Heart right ventricle (tissue), 16 donors: ENCODE data around the gene MAGI3. TPM values are rescaled to one million over a fixed set of nuclear protein-coding genes. Genes with fewer than 3 reads are reported as not detected.
"Not testable (repeated sequence)": the region's sequence is repeated elsewhere in the genome, so short reads cannot be mapped to it uniquely, and the experiment has no call there.

ENCODE experiments used
- ATAC-seq, 8 donors: fragments of 200-7000 bp; cut with Tn5 transposase; one replicate each; pipeline ENCODE4 v1.9.1; 2020; ENCODE audit warnings: mild to moderate bottlenecking in 8 of 8, moderate library complexity in 8 of 8, moderate number of reproducible peaks in 1 of 8
- DNase-seq, 2 donors: peaks; one replicate each; pipeline ENCODE4 v3.0.0-alpha.2; 2020
- H3K27ac ChIP-seq, 10 donors: fragments of 200-600 bp; sonication (generic) in 2 of 10; one replicate each; pipeline versions ENCODE4 v1.5.0 to v1.8.0; 2020 to 2022; ENCODE audit warnings: mild to moderate bottlenecking in 3 of 10
- H3K27me3 ChIP-seq, 7 donors: fragments of 200-600 bp; one replicate each; pipeline ENCODE4 v1.8.0; 2021 to 2022; ENCODE audit warnings: mild to moderate bottlenecking in 2 of 7
- H3K36me3 ChIP-seq, 9 donors: fragments of 200-600 bp; sonication (generic) in 1 of 9; one replicate each; pipeline versions ENCODE4 v1.5.0 to v1.8.0; 2020 to 2022; ENCODE audit warnings: mild to moderate bottlenecking in 2 of 9
- H3K4me1 ChIP-seq, 9 donors: fragments of 200-600 bp; sonication (generic) in 1 of 9; one replicate each; pipeline versions ENCODE4 v1.5.0 to v1.8.0; 2020 to 2022; ENCODE audit warnings: mild to moderate bottlenecking in 4 of 9
- H3K4me3 ChIP-seq, 10 donors: fragments of 200-600 bp; sonication (generic) in 2 of 10; one replicate each; pipeline versions ENCODE4 v1.5.0 to v1.8.0; 2020 to 2022; ENCODE audit warnings: mild to moderate bottlenecking in 7 of 10, moderate library complexity in 2 of 10
- H3K9me3 ChIP-seq, 11 donors: fragments of 200-600 bp in 10 of 11; sonication (generic) in 2 of 11; one replicate each; pipeline versions ENCODE4 v1.5.0 to v1.8.0; 2013 to 2022; ENCODE audit warnings: mild to moderate bottlenecking in 2 of 11, control low read depth in 1 of 11, moderate library complexity in 1 of 11
- CTCF ChIP-seq, 9 donors: fragments of 200-600 bp; sonication (generic) in 2 of 9; IDR thresholded peaks; one replicate each; pipeline versions ENCODE4 v1.5.0 to v1.8.0; 2021 to 2022; ENCODE audit warnings: antibody characterized with exemption in 9 of 9, mild to moderate bottlenecking in 5 of 9, moderate library complexity in 1 of 9
- WGBS, 2 donors: extraction: QIAGEN DNeasy Blood & Tissue Kit; methylation state at CpG; one replicate each; pipeline ENCODE4 v1.1.7; 2013; ENCODE audit warnings: inconsistent platforms in 1 of 2; 5-methylcytosine and 5-hydroxymethylcytosine counted together
- intact Hi-C, 10 donors: fragments of 100-400 bp; cut with DNase I; formaldehyde crosslinking; loops; one replicate each; pipeline versions ENCODE4 v1.11.1 to v1.14.2; 2022
- polyA plus RNA-seq, 2 donors: library from polyadenylated mRNA; stranded (reverse); fragments of 200-250 nt; gene quantifications; one replicate each; pipeline ENCODE4 v1.2.3, GENCODE V29; 2013
- total RNA-seq, 10 donors: library from RNA; stranded (reverse); fragmentation: NEBNext Ultra II Directional in 3 of 10; extraction: Animal tissue kit (Norgen Biotek cat#: 25700) in 3 of 10; gene quantifications; one replicate each; pipeline versions ENCODE4 v1.2.1 to v1.2.4, GENCODE V29; 2021 to 2023
- donor health status: Arrhythmogenic right ventricular cardiomyopathy.
- donor health status: ischemic (EF 13 %, LVEDD 7.1; RV severe dilation, severe dysfunction).
- donor health status: healthy with polysubstance abuse.
- donor health status: DM: no; HTN: yes; CAD: no.
- donor health status: DM: no; HTN: no; CAD: no.
- donor health status: ischemic (EF 25% LVEDD 6.9; RV normal size, moderate dysfunction).
- donor health status: ischemic (EF 25% LVEDD 5.7; RV mildly dilated, moderate dysfunction).
- donor health status: healthy.
- donor health status: DM: yes; HTN: yes; CAD: no.
- donor health status: Ischemic cardiomyopathy.
- donor health status: ischemic (EF 35%, LVEDD 5.7; RV mildly dilated, moderate dysfunction).
- donor health status: nonischemic (EF 11% LVEDD 7.7; RV severe dilation, severe dysfunction).
- donor health status: DM: yes; HTN: yes; CAD: no.
- donor health status: PGD.
- donor health status: ischemic (EF 29% LVEDD 5.4; RV normal size, mild dysfunction).
- donor health status: nonischemic (EF 23%, LVEDD 6.1; RV moderate dilation, normal function).

Gene MAGI3
- total and polyA plus RNA-seq, 12 donors: 2.2 to 9.4 (median 7.5) TPM

DNA sequence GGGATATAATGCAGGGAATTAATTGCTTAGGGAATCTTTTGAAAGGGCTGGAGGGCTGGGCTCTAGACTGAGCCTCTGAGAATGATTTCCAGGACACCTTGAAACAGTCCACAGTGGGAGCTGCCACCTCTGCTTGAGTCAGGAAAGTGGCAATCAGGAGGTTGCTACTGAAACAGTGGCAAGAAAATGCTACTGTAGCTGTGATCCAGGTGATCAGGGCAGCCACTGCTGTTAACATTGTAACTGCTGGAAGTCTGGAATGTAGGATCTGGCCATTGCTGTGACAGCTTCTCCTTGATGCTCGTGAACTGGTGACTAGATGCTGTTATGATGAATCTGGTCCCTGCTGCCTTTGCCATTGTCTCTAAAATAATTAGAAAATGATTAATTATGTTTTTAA, 12.8 kb downstream of the MAGI3 start:
- WGBS, 2 donors: 36 to 85% methylated on average over 1 of the region's 1 CpG
- Histone ChIP-seq H3K27ac (no peak overlapping the region), H3K27me3 (peaks cover 0 to 9% (median 0%) of the 10 kb centered on the region in 7 donors), H3K4me3 (no peak overlapping the region), H3K36me3 (no peaks in the 10 kb centered on the region), H3K4me1 (peaks cover 0 to 27% (median 6%) of the 10 kb centered on the region in 9 donors), H3K9me3 (no peaks in the 10 kb centered on the region)
- intact Hi-C loops: no loop called here
- DNase-seq (no peak), ATAC-seq (no peak)
- no peak for TF ChIP-seq CTCF (IDR thresholded peaks at IDR 0.05)

- intact Hi-C loops: no loop called here
- Histone ChIP-seq H3K4me3 (no peak overlapping the region), H3K36me3 (no peaks in the 10 kb centered on the region), H3K27me3 (no peaks in the 10 kb centered on the region), H3K27ac (no peak overlapping the region), H3K4me1 (peaks cover 0 to 28% (median 4%) of the 10 kb centered on the region in 9 donors), H3K9me3 (no peaks in the 10 kb centered on the region)
- DNase-seq (no peak), ATAC-seq (no peak)
- WGBS, 2 donors: 82% methylated on average over 2 of the region's 2 CpGs
- no peak for TF ChIP-seq CTCF (IDR thresholded peaks at IDR 0.05)
Observed at GRCh38 chr1:113405573-113405972, 15.3 kb downstream of the MAGI3 start.

- intact Hi-C loops: not testable (repeated sequence)
Observed at GRCh38 chr1:113406149-113406548, 15.8 kb downstream of the MAGI3 start.

GRCh38 chr1:113409363-113409762, 19.0 kb downstream of the MAGI3 start:
- ATAC-seq (no peak), DNase-seq (no peak)
- TF ChIP-seq CTCF (IDR thresholded peaks at IDR 0.05): no peak
- H3K27ac ChIP-seq: no peak overlapping the region
- peaks cover 0 to 20% (median 0%) of the 10 kb centered on the region in 9 donors for H3K4me1 ChIP-seq
- H3K36me3 ChIP-seq: no peaks in the 10 kb centered on the region
- H3K4me3 ChIP-seq: no peak overlapping the region
- H3K27me3 ChIP-seq: no peaks in the 10 kb centered on the region
- intact Hi-C loops: no loop called here
- peaks cover 0 to 16% (median 0%) of the 10 kb centered on the region in 11 donors for H3K9me3 ChIP-seq

More at GRCh38 chr1:113406149-113406548, 15.8 kb downstream of the MAGI3 start:
- DNase-seq, H3K27me3 ChIP-seq, H3K4me3 ChIP-seq, H3K27ac ChIP-seq, H3K36me3 ChIP-seq, ATAC-seq, H3K9me3 ChIP-seq: not testable (repeated sequence)
- WGBS, 2 donors: 91 to 93% methylated on average over 4 of the region's 4 CpGs
- peaks cover 0 to 28% (median 1%) of the 10 kb centered on the region in 9 donors for H3K4me1 ChIP-seq

- H3K4me3 ChIP-seq, H3K27ac ChIP-seq, H3K27me3 ChIP-seq, H3K36me3 ChIP-seq, intact Hi-C loops, DNase-seq, ATAC-seq: not testable (repeated sequence)
- H3K9me3 ChIP-seq: peaks cover 0 to 16% (median 0%) of the 10 kb centered on the region in 11 donors
- 98 to 99% methylated on average over 4 of the region's 4 CpGs for WGBS, 2 donors
- H3K4me1 ChIP-seq: peaks cover 0 to 20% (median 0%) of the 10 kb centered on the region in 9 donors
Observed at GRCh38 chr1:113412020-113412419, 21.7 kb downstream of the MAGI3 start.
